Measurements from ENCODE around the gene STPG1.
A peak's percentile ranks its signal among the peaks of the same experiment; 100 is the strongest.

The STPG1 gene

GRCh38 chr1:24425922-24426321 lies 12.3 kb upstream of the STPG1 start:
- DNase-seq = no peak

- DNase-seq = no peak
Measured at GRCh38 chr1:24425441-24425840, 11.9 kb upstream of the STPG1 start.

- DNase-seq = no peak
Measured at GRCh38 chr1:24424990-24425389, 11.4 kb upstream of the STPG1 start.

- DNase-seq = no peak
Measured at GRCh38 chr1:24424207-24424606, 10.6 kb upstream of the STPG1 start.

- DNase-seq = no peak
Measured at GRCh38 chr1:24421502-24421901, 7.9 kb upstream of the STPG1 start.

GRCh38 chr1:24420547-24420946 lies 7.0 kb upstream of the STPG1 start:
- no peak for DNase-seq

- DNase-seq = no peak
Measured at GRCh38 chr1:24418898-24419628, 5.5 kb upstream of the STPG1 start.

GRCh38 chr1:24417681-24418080 lies 4.1 kb upstream of the STPG1 start:
- no peak for DNase-seq

GRCh38 chr1:24416666-24417391 lies 3.2 kb upstream of the STPG1 start:
- DNase-seq = no peak

GRCh38 chr1:24415910-24416665 lies 2.5 kb upstream of the STPG1 start:
- no peak for DNase-seq

GRCh38 chr1:24415334-24415909 lies 1.8 kb upstream of the STPG1 start, which contains the start of gene NIPAL3:
NIPAL3 (plus strand) TSS chr1:24415802; CDS start chr1:24419548, 3,746 bp downstream.
- peak; percentile 91 for DNase-seq

- DNase-seq = peak; percentile 90
Measured at GRCh38 chr1:24414775-24415333, 1.3 kb upstream of the STPG1 start.

- DNase-seq = no peak
Measured at GRCh38 chr1:24412408-24412807, 1.2 kb downstream of the STPG1 start.

GRCh38 chr1:24411963-24412362 lies 1.6 kb downstream of the STPG1 start:
- DNase-seq = no peak

- no peak for DNase-seq
Measured at GRCh38 chr1:24410750-24411149, 2.8 kb downstream of the STPG1 start.

- DNase-seq = no peak
Measured at GRCh38 chr1:24409535-24409934, 4.0 kb downstream of the STPG1 start.

- no peak for DNase-seq
Measured at GRCh38 chr1:24406788-24407187, 6.8 kb downstream of the STPG1 start.

GRCh38 chr1:24403806-24404205 lies 9.8 kb downstream of the STPG1 start:
- no peak for DNase-seq

- no peak for DNase-seq
Measured at GRCh38 chr1:24400065-24400464, 13.5 kb downstream of the STPG1 start.

GRCh38 chr1:24393892-24394291 lies 19.7 kb downstream of the STPG1 start:
- DNase-seq = no peak

- no peak for DNase-seq
Measured at GRCh38 chr1:24392982-24393650, 20.5 kb downstream of the STPG1 start.

- no peak for DNase-seq
Measured at GRCh38 chr1:24392604-24392946, 21.0 kb downstream of the STPG1 start.
